Putamen (tissue), 1 donor: Measurements from ENCODE around the gene LRCH3.

Experiments
- DNase-seq: peaks from one replicate; pipeline ENCODE4 v3.0.0-alpha.2; 2016; ENCODE audit warnings: low spot score

The LRCH3 gene

GRCh38 chr3:197791113-197791891, at the start of gene LRCH3:
LRCH3 (plus strand) TSS chr3:197791254; CDS start chr3:197791279, 25 bp downstream.
- DNase-seq = peak; percentile 79

DNA sequence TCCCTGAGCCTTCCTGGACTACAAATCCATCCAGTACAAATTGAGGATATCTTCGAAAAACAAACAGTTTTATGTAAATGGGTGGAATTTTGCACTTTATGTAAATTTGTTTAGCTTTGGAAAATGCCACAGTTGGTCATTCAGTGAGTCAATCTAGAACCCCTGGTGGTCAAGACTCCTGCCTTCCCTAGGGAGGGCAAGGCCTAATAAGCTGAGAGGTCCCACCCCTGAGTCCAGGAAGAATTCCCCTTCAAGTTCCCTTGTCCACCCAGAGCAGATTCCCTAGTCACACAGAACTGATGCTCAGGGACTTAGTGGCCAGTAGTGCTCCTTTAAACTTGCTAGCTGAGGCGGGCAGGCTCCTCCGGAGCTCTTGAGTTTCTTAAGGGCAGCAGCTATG, 48.3 kb upstream of the LRCH3 start:
- DNase-seq = no peak

- DNase-seq = no peak
These were observed 44.8 kb upstream of the LRCH3 start for GRCh38 chr3:197746209-197746608.

DNA sequence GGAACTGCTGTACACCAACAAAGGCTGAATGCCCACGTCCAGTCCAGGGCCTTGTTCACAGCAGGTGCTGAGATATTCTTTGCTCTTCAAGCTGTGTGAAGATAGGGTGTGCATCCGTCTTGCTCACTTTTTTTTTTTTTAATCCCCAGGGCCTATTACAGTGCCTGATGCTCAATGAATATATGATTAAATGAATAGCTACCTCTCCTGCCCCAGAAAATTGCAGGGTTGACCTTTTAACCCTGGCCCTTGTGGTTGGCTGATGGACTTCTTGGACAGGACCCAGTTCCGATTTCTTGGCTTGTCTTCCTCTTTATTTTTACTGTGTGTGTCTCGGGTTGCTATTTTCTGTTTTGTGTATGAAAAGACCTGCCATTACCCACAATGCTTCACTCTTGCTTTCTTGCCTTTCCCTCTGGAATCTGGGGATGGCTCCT, 44.2 kb upstream of the LRCH3 start:
- DNase-seq = no peak

DNA sequence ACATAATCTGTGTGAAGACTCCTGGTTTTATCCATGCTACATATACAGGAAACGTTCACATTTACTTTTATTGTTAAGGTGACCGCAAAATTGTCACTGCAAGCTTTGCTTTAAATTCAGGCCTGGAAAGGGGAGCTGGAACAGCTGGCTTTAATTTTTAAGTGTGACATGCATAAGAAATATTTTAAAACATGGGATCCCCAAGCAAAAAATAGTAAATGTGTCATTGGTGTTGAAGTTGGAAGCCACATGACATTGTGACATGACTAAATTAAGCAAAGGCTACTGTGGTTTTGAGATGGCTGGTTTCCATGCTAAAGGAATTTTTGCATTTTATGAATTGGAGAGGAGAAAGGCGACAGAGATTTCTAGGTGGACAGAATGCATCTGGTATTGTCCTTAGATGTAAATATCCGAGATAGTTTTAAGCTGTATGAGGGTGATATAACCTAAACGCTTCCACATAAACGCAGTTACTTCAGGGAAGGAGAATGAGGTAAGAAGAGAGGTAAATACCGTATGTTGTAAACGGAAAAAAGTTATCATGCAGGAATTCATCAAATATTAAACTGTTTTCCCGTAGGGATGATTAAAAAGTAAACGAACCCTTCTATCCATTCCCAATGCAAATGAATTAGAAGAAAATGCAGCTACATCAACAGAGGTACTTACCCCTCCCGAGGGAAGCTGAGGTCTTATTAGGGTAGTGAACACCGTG, 42.3 kb upstream of the LRCH3 start:
- no peak for DNase-seq

GRCh38 chr3:197749315-197749600, 41.8 kb upstream of the LRCH3 start:
- peak; percentile 74 for DNase-seq

DNA sequence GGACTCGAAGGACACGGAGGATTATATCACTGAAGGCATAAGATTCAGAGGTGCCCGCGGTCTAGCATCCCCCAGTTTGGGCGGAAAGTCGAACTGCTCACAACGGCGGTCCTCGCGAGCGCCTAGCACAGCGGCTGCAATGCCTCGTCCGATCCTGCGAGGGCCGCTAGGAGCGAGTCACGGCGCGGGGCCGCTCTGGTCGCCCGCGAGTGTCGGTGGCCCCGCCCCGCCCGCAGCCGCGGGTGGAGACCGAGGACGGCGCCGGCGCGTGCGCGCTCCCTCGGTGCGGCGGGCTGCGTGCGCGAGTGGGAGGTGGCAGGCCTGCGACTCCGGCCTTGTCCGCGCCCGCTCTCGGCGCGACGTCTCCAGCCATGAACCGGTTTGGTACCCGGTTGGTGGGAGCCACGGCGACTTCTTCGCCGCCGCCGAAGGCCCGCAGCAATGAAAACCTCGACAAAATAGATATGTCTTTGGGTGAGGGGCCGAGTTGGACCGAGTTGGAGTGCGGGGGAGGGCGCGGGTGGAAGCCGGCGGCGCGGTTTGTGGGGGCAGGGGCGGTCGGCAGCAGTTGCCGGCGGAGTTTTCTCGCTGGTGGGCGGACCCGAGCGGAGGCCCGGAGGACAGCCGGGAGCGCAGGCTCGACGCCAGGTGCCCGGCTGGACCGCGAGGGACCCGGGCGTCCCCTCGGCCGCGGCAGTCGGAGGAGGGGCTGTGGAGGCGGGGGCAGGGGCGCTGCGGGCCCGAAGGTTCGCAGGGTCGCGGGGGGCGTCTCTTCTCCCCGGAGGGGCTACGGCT, 41.3 kb upstream of the LRCH3 start, which contains the start of gene FYTTD1:
TSS of gene FYTTD1 (plus strand) at position 283 of the 795 bp plus-strand sequence. CDS start at position 372, 89 bp downstream.
- DNase-seq = peak; percentile 95

GRCh38 chr3:197750396-197750831, 40.6 kb upstream of the LRCH3 start:
- DNase-seq = peak; percentile 61

DNA sequence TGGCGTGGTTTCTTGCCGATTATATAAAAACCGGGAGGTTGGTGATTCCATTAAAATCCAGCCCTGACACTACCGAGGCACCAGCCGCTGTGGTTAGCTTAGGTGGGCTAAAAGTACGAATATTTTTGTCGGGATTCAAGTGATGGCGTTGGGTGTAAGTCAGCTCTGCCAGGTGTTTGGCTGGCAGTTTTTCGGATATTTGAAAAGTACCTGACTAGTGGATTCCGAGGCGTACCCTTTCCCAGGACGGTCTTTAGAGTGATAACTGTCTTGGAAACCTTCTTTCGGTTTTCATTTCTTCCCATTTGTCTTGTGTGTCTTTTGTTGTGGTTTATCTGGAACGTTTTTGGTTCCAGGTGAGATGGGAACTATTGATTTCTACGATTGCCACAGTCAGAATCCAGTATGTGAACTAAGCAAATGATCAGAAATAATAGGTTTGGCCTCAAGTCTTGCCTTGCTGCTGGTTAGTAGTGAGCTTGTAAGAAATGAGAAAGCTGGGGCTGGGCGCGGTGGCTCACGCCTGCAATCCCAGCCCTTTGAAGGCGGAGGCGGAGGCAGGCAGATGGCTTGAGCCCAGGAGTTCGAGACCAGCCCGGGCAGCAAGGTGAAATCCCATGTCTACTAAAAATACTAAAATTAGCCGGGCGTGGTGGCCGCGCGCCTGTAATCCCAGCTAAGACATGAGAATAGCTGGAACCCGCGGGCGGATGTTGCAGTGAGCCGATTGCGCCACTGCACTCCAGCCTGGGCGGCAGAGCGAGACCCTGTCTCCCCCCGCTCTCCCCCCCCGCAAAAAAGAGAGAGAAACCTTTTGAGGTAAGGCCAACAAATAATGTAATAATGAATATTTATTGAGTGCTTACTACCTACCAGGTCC, 40.0 kb upstream of the LRCH3 start:
- DNase-seq = peak; percentile 18

DNA sequence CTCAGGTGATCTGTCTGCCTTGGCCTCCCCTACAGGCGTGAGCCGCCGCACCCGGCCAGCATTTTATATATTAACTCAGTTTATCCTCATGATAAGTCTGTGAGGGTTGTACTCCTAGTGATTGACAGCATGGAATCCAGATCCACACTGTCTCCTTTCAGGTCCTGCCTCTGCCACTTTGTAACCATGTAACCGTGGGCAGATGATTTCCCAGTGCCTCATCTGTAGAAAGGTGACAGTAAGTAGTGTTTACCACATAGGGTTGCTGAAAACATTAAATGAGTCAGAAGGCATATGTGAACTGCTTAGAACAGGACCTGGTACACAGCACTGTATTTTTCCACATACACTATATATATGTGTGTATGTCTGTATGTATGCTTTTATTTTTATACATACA, 38.9 kb upstream of the LRCH3 start:
- DNase-seq = no peak

DNA sequence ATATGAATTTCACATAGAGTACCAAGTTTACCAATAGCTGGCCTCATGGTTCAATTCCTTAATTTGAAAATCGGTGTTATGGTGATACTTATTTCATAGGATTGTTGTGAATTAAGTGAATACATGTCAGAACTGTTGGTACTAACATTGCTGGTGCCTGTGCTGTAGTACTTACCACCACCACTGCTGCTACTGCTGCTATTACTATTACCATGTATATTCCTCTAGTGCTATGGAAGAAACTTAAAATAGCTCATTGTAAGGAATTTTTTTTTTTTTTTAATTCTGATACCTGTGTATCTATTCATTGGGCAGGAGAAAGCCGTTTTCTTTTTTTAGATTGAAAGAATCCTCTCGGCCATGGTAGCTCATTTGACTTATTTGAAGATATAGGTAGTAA, 37.8 kb upstream of the LRCH3 start:
- DNase-seq = no peak

DNA sequence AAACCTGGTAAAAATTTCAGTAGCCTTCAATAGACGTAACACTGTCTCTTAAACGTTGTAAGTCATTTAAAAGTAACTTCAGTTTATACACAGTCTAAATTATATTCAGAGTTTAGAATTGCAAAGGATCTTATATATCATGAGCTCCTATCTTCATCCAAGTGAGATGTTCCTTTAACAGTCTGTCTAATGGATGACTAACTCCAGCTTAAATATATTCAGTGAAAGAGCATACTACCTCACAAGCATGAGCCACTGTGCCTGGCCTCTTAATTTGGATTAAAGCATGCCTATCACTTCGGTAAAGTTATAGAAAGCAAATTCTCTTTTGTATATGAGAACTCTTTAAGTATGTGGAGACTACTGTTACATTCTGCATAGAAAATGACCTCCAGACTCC, 34.4 kb upstream of the LRCH3 start:
- no peak for DNase-seq

- no peak for DNase-seq
These were observed 32.5 kb upstream of the LRCH3 start for GRCh38 chr3:197758512-197758911.

DNA sequence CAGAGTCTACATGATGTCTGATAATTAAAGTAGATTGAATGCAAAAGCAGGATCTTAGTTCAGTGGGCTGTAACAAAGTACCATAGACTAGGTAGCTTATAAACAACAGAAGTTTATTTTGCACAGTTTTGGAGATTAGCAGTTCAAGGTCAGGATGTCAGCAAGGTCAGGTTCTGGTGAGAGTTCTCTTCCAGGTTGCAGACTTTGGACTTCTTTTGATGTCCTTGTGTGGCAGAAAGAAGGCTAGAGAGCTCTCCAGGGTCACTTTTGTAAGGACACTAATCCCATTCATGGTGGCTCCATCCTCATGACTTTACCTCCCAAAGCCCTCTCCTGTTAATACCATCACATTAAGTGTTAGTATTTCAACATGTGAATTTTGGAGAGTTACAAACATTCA, 29.3 kb upstream of the LRCH3 start:
- DNase-seq = no peak

GRCh38 chr3:197775317-197775716, 15.7 kb upstream of the LRCH3 start:
- no peak for DNase-seq

DNA sequence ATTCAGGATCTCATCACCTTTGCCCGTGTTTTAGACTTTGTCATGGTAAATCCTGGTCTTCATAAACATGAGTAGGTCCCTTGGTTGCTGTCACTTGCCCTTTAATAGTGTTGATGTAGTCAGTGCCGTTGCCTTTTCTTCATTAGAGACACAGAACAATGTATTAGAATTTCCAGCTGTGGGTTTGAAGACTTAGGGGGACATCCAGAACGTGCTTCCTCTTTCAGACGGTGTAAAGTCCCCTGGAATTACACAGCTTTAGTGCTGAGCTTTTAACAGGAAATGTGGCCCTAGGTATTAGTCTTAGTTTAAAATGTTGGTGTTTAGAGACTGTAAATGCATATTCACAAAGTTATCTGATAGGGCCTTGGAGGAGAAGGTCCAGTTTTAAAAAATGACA, 8.8 kb upstream of the LRCH3 start:
- no peak for DNase-seq

- DNase-seq = no peak
These were observed 7.0 kb upstream of the LRCH3 start for GRCh38 chr3:197784019-197784585.

- no peak for DNase-seq
These were observed 3.6 kb upstream of the LRCH3 start for GRCh38 chr3:197787412-197787811.

GRCh38 chr3:197789309-197789708, 1.7 kb upstream of the LRCH3 start:
- DNase-seq = no peak

DNA sequence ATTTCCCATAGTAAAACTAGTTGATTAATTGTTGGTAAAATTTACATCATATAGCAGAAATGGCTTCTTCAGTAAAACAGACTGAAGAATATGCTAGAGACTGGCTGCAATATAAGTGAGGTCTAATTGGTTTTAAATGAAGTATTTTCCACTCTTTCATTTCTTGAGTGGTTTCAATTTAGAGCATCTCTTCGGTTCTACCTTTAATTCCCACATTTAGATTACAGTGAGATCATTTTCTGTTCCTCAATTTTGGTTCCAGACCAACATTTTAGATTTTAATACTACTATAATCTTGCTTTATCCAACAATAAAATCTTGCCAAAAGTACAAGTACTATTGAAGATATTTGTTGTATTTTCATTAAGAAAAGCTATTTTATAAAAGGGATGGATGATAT, 1.0 kb upstream of the LRCH3 start:
- no peak for DNase-seq

GRCh38 chr3:197791892-197792647, 1.0 kb downstream of the LRCH3 start:
- DNase-seq = no peak
